Activated CD4-positive, alpha-beta T cell treated with anti-CD3 and anti-CD28 coated beads, Interleukin-2, amount 50 U/mL, for 4 hours (primary cell): ENCODE data around the gene XYLT1.

Experiments used
- DNase-seq, 2 experiments: peaks; one replicate each; pipeline ENCODE4 v3.0.0-alpha.2; 2020

XYLT1 gene

DNA sequence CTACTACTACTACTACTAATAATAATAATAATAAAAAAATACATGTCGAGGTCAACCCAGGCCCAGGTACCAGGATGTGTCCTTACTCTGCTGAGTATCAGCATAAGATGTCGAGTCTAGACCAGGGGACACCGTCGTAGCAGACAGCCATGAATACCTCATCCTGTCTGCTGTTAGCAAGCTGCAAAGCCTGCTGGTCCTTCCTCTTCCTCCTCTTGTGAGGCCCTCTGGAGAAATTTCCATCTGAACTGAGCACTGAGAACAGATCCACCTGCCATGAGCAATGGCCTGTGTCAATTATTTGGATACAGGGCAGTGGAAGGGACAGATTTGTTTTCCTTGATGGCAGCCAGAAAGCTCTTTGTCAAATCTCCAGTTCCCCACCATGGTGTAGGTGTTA lies 168.5 kb downstream of the XYLT1 start:
- DNase-seq, result no peak

GRCh38 chr16:17301593-17302135 lies 169.1 kb downstream of the XYLT1 start:
- DNase-seq, result no peak

DNA sequence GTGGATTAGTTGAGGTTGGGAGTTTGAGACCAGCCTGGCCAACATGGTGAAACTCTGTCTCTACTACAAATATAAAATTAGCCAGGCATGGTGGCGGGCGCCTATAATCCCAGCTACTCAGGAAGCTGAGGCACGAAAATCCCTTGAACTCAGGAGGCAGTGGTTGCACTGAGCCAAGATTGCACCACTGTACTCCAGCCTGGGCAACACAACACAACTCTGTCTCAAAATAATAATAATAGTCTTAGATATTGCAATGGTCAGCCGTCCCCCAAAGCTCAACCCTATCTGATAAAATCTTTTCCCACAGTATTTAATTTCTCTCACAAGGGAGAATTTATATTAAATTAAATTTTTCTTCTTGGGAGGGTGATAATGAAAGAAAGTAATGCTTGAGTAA lies 169.6 kb downstream of the XYLT1 start:
- DNase-seq, result no peak

DNA sequence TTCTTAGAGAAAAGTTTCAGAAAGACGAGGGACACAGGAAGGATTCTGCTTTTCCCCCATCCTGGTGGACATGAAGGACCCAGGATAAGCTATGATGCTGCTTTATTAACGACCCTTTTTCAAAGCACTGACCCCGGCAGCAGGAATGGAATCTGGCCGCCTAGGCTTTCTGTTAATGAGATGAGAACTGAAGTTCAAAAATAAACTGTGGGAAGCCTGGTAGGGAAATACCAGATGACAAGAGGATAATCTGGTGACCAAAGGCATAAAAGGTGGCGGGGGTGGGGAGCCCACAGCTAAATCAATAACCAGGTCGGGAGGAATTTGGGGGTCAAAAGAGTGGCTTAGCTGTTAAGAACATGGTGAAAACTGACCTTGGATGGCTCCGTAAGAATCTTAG lies 171.0 kb downstream of the XYLT1 start:
- no peak for DNase-seq

- DNase-seq, result no peak
Measured at GRCh38 chr16:17298238-17298637, 172.5 kb downstream of the XYLT1 start.

DNA sequence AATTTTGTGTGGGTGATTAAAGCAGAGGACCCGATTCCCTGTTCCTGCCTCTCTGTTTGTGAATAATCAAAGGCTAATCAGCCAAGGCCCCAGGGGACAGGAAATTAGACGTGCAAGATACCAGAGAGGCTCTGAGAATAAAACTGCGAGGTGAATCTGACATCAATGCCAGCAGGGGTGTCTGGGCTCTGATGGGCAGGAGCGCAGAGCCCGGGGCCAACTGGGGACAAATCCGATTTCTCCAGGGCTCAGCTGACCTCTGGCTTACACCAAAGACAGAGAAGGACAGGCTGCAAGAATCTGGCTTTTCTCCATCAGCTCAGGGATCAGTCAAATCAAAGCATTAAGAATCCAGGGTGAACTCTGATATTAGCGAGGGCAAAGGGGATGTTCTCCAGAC lies 174.3 kb downstream of the XYLT1 start:
- no peak for DNase-seq

- DNase-seq, result no peak
Measured at GRCh38 chr16:17295948-17296347, 174.8 kb downstream of the XYLT1 start.

GRCh38 chr16:17294856-17295255 lies 175.9 kb downstream of the XYLT1 start:
- DNase-seq, result no peak

- DNase-seq, result no peak
Measured at GRCh38 chr16:17293813-17294558, 176.8 kb downstream of the XYLT1 start.

DNA sequence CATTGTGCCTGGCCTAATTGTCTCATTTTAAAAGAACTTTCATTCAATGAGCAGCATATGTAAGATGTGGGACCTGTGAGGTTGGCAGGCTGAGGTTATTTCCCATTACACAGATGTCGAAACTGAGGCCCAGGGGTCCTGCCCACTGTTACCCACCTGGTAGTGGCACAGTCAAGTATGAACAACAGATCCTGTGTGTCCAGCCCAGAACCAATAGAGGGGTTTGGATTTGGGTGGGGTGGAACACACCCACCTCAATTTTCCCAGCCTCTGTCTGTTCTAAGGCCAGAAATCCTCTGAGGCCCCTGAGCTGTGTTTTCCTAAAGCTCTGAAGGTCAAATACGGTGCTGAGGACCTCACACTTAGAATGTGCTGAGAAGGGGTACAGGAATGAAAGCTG lies 179.5 kb downstream of the XYLT1 start:
- no peak for DNase-seq

- no peak for DNase-seq
Measured at GRCh38 chr16:17289674-17290635, 180.8 kb downstream of the XYLT1 start.

DNA sequence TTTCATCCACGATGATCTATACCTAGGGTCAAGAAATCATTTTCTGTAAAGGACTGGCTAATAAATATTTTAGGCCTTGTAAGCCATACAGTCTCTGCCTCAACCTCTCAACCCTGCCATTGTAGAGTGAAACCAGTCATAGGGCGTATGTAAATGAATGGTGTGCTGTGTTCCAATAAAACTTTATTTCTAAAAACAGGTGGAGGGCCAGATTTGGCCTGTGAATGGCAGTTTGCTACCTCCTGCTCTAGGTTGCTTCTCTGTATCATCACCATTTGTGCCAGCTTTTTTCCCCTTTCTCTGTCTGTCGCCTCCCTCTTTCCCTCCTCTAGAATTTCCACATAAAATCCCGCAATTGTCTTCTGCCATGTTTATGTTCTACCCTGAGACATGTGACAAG lies 181.7 kb downstream of the XYLT1 start:
- no peak for DNase-seq

DNA sequence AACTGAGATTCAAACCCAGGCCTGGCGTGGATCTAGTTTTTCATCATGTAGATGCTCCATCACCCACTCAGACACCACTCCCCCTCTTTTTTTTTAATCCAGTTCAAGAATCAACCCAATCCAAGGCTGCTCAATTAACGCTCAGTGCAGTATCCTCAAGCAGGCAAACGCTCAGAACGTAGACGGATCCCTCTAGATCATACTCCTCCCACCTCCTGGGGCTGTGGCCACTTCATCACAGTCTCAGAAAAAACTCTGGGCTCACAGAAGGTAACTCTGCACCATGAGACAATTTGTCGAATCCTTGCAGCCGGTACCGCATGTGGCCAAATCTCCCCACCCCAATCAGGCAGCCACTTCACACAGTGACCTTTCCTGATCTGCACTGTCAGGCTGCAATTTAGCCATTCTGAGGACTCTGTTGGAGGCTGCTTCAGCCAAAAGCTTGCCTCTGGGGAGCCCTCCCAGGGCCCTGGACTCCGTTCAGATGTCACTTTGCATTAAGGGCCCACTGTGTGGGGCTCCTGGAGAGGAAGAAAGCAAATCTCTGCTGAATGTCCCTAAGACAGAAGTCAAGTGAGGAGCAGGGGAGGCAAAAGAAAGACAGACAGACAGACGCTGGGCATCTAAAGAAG lies 183.5 kb downstream of the XYLT1 start:
- no peak for DNase-seq

GRCh38 chr16:17286443-17286842 lies 184.3 kb downstream of the XYLT1 start:
- no peak for DNase-seq

- no peak for DNase-seq
Measured at GRCh38 chr16:17283016-17283415, 187.7 kb downstream of the XYLT1 start.

GRCh38 chr16:17282247-17282646 lies 188.5 kb downstream of the XYLT1 start:
- DNase-seq, result no peak

- DNase-seq, result no peak
Measured at GRCh38 chr16:17281052-17281451, 189.7 kb downstream of the XYLT1 start.

GRCh38 chr16:17278988-17279387 lies 191.8 kb downstream of the XYLT1 start:
- no peak for DNase-seq

GRCh38 chr16:17277981-17278381 lies 192.8 kb downstream of the XYLT1 start:
- DNase-seq, result no peak

DNA sequence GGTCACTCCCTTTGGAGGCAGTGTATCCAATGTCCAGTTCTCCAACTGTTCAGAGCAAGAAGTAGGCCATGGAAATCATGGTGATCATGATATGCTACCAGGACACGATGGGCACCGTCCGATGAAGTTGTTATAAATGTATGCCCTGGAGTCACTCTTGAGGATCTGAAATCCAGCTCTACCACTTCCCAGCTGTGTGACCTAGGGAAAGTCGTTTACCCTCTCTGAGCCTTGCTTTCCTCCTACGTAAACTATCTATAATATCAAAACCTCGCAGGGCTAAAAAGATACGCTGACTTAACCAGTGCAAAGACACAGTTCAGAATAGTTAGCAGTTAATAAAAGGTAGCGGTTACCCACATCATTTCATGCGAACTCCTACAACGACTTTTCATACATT lies 194.2 kb downstream of the XYLT1 start:
- no peak for DNase-seq

DNA sequence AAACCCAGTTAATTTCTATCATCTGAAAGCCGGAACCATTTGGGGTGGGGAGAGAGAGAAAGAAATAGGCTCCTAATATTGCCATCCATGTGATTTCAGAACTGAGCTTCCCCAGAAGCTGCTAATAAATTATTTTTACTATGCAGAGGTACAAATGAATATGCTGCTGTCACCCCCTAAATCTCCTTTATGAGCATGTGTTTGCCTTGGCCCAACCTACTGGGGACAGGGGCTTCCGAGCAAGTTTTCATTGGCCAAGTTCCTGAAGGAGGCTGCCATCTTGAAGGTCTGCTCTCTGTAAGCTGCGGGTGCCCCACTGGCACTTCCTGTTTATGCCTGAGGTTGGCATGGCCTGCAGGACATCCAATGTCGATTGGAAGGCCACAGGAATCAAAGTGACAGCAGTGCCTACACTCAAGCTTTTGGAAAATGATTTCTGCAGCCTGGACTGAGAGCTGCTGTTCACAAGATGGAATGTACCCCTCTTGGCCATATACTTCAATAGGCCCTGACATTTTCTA lies 194.7 kb downstream of the XYLT1 start:
- DNase-seq, result no peak

- DNase-seq, result no peak
Measured at GRCh38 chr16:17275076-17276009, 195.4 kb downstream of the XYLT1 start.
